Thymus (tissue), 11 donors: Measurements from ENCODE around the gene CCDC85A. TPM values are rescaled to one million over a fixed set of nuclear protein-coding genes. Genes with fewer than 3 reads are reported as not detected.

Experiments
- DNase-seq, 9 donors: peaks; one replicate each; pipeline ENCODE4 v3.0.0-alpha.2; 2013; ENCODE audit warnings: low spot score in 9 of 9, low read depth in 6 of 9, missing footprints in 1 of 9
- H3K27ac ChIP-seq, 2 donors: one replicate each; pipeline ENCODE4 v1.5.1; 2013; ENCODE audit warnings: control low read depth in 1 of 2, low read depth in 1 of 2, low read length in 1 of 2, mild to moderate bottlenecking in 1 of 2, moderate library complexity in 1 of 2
- H3K27me3 ChIP-seq, 2 donors: one replicate each; pipeline ENCODE4 v1.5.1; 2013; ENCODE audit warnings: low read length in 1 of 2; ENCODE audit not compliant: control insufficient read depth in 2 of 2, insufficient read depth in 1 of 2
- H3K36me3 ChIP-seq, 2 donors: one replicate each; pipeline ENCODE4 v1.5.1; 2013; ENCODE audit warnings: low read length in 1 of 2, mild to moderate bottlenecking in 1 of 2, moderate library complexity in 1 of 2; ENCODE audit not compliant: control insufficient read depth in 2 of 2, insufficient read depth in 2 of 2
- H3K4me1 ChIP-seq, 2 donors: one replicate each; pipeline ENCODE4 v1.5.1; 2013; ENCODE audit warnings: low read length in 2 of 2; ENCODE audit not compliant: control insufficient read depth in 2 of 2, insufficient read depth in 2 of 2
- H3K4me3 ChIP-seq, 2 donors: one replicate each; pipeline ENCODE4 v1.5.1; 2013; ENCODE audit warnings: low read length in 2 of 2, control low read depth in 1 of 2, mild to moderate bottlenecking in 1 of 2
- H3K9me3 ChIP-seq, 2 donors: one replicate each; pipeline ENCODE4 v1.5.1; 2013; ENCODE audit warnings: low read length in 1 of 2, mild to moderate bottlenecking in 1 of 2; ENCODE audit not compliant: control insufficient read depth in 2 of 2, insufficient read depth in 1 of 2
- WGBS: extraction: QIAGEN DNeasy Blood & Tissue Kit; methylation state at CpG from one replicate; pipeline ENCODE4 v1.1.7; 2013; 5-methylcytosine and 5-hydroxymethylcytosine counted together
- polyA plus RNA-seq: library from polyadenylated mRNA; stranded (reverse); fragments of 200-250 nt; gene quantifications from one replicate; pipeline ENCODE4 v1.2.3, GENCODE V29; 2013
- total RNA-seq: library from RNA; stranded (reverse); fragments of 120-200 nt; gene quantifications from one replicate; pipeline ENCODE4 v1.2.4, GENCODE V29; 2013
- donor health status: healthy.

Gene CCDC85A
- total and polyA plus RNA-seq, 2 donors = 0.21 to 0.76 TPM

GRCh38 chr2:56410140-56410539, 226.3 kb downstream of the CCDC85A start:
- Histone ChIP-seq H3K4me1 (no peaks in the 10 kb centered on the region), H3K27ac (no peak overlapping the region), H3K36me3 (no peaks in the 10 kb centered on the region), H3K9me3 (no peaks in the 10 kb centered on the region), H3K27me3 (no peaks in the 10 kb centered on the region), H3K4me3 (no peak overlapping the region)
- DNase-seq = no peak
- WGBS = 98% methylated on average over 1 of the region's 1 CpG

GRCh38 chr2:56416500-56417176, 232.8 kb downstream of the CCDC85A start:
- no peaks in the 10 kb centered on the region for H3K36me3 ChIP-seq
- H3K4me1 ChIP-seq = no peaks in the 10 kb centered on the region
- DNase-seq = no peak
- H3K9me3 ChIP-seq = peaks cover 0 to 5% of the 10 kb centered on the region in 2 donors
- no peak overlapping the region for H3K4me3 ChIP-seq
- no peak overlapping the region for H3K27ac ChIP-seq
- 86% methylated on average over 1 of the region's 1 CpG for WGBS
- no peaks in the 10 kb centered on the region for H3K27me3 ChIP-seq
